HFFc6 (cell line): Measurements from ENCODE around the gene ALG9. TPM values are rescaled to one million over a fixed set of nuclear protein-coding genes. Genes with fewer than 3 reads are reported as not detected.
A peak's percentile ranks its signal among the peaks of the same experiment; 100 is the strongest.
"Not testable (repeated sequence)": the region's sequence is repeated elsewhere in the genome, so short reads cannot be mapped to it uniquely, and the experiment has no call there.

Experiments used
- DNase-seq: peaks from one replicate; pipeline ENCODE4 v3.0.0-alpha.2; 2018
- H3K27ac Mint-ChIP-seq: 2 replicates; pipeline ENCODE4 v1.8.0; 2020; ENCODE audit warnings: mild to moderate bottlenecking, mixed read lengths
- H3K27me3 Mint-ChIP-seq: 2 replicates; pipeline ENCODE4 v1.8.0; 2021; ENCODE audit warnings: mild to moderate bottlenecking, moderate library complexity, mixed read lengths; ENCODE audit not compliant: insufficient read depth
- H3K36me3 Mint-ChIP-seq: 2 replicates; pipeline ENCODE4 v1.8.0; 2021; ENCODE audit warnings: low read depth, mixed read lengths
- H3K4me1 Mint-ChIP-seq: 2 replicates; pipeline ENCODE4 v1.8.0; 2020; ENCODE audit warnings: low read depth, mixed read lengths
- H3K4me3 Mint-ChIP-seq: 2 replicates; pipeline ENCODE4 v1.8.0; 2020; ENCODE audit warnings: mild to moderate bottlenecking, moderate library complexity, mixed read lengths
- H3K9me3 Mint-ChIP-seq: 2 replicates; pipeline ENCODE4 v1.8.0; 2020; ENCODE audit warnings: mild to moderate bottlenecking, mixed read lengths
- CTCF ChIP-seq: fragments of 200-600 bp; sonication (generic); IDR thresholded peaks from 2 replicates; pipeline ENCODE4 v1.5.0; 2021; ENCODE audit warnings: antibody characterized with exemption, mild to moderate bottlenecking
- total RNA-seq, 6 experiments: library from RNA; stranded (reverse); fragmentation: NEBNext Ultra II Directional; extraction: Animal tissue kit (Norgen Biotek cat#: 25700); gene quantifications; 2 replicates in 1 of 6; 3 replicates in 5 of 6; pipeline ENCODE4 v1.2.3, GENCODE V29; 2021

The ALG9 gene
- total RNA-seq, 6 experiments from 2014 or later: 31.1 to 44.2 (median 36.5) TPM

GRCh38 chr11:111785886-111786412 is 85.4 kb downstream of the ALG9 start:
- no peak overlapping the region for H3K27ac Mint-ChIP-seq
- no peaks in the 10 kb centered on the region for H3K9me3 Mint-ChIP-seq
- H3K36me3 Mint-ChIP-seq: no peaks in the 10 kb centered on the region
- H3K4me3 Mint-ChIP-seq: no peak overlapping the region
- H3K4me1 Mint-ChIP-seq: no peaks in the 10 kb centered on the region
- no peak for DNase-seq
- no peak for TF ChIP-seq CTCF
- H3K27me3 Mint-ChIP-seq: no peaks in the 10 kb centered on the region

- Mint-ChIP-seq H3K4me3 (no peak overlapping the region), H3K9me3 (no peaks in the 10 kb centered on the region), H3K27ac (no peak overlapping the region)
Measured at GRCh38 chr11:111785076-111785475, 86.3 kb downstream of the ALG9 start.

GRCh38 chr11:111784311-111784710 is 87.1 kb downstream of the ALG9 start:
- H3K36me3 Mint-ChIP-seq, H3K9me3 Mint-ChIP-seq, H3K4me1 Mint-ChIP-seq, H3K4me3 Mint-ChIP-seq, H3K27ac Mint-ChIP-seq, H3K27me3 Mint-ChIP-seq, DNase-seq: not testable (repeated sequence)

More at GRCh38 chr11:111785076-111785475, 86.3 kb downstream of the ALG9 start:
- TF ChIP-seq CTCF: no peak
- no peaks in the 10 kb centered on the region for H3K36me3 Mint-ChIP-seq
- no peaks in the 10 kb centered on the region for H3K27me3 Mint-ChIP-seq
- no peaks in the 10 kb centered on the region for H3K4me1 Mint-ChIP-seq
- DNase-seq: no peak

- H3K27ac Mint-ChIP-seq: no peak overlapping the region
- no peak for DNase-seq
- H3K27me3 Mint-ChIP-seq: no peaks in the 10 kb centered on the region
- H3K4me1 Mint-ChIP-seq: peaks cover 9% of the 10 kb centered on the region
- H3K4me3 Mint-ChIP-seq: no peak overlapping the region
- no peaks in the 10 kb centered on the region for H3K9me3 Mint-ChIP-seq
- no peaks in the 10 kb centered on the region for H3K36me3 Mint-ChIP-seq
- no peak for TF ChIP-seq CTCF
Measured at GRCh38 chr11:111782109-111782741, 89.2 kb downstream of the ALG9 start.

- Mint-ChIP-seq H3K27me3 (no peaks in the 10 kb centered on the region), H3K36me3 (no peaks in the 10 kb centered on the region), H3K9me3 (no peaks in the 10 kb centered on the region), H3K4me1 (peaks cover 10% of the 10 kb centered on the region), H3K27ac (no peak overlapping the region), H3K4me3 (no peak overlapping the region)
- no peak for TF ChIP-seq CTCF
- no peak for DNase-seq
Measured at GRCh38 chr11:111779118-111779517, 92.3 kb downstream of the ALG9 start.

- no peaks in the 10 kb centered on the region for H3K36me3 Mint-ChIP-seq
Measured at GRCh38 chr11:111778047-111778558, 93.3 kb downstream of the ALG9 start.

More at GRCh38 chr11:111778047-111778558, 93.3 kb downstream of the ALG9 start:
- Mint-ChIP-seq H3K27ac (peak overlapping the region; percentile 11; the same call in 1 of the 2 replicates), H3K4me1 (peaks cover 10% of the 10 kb centered on the region), H3K4me3 (no peak overlapping the region), H3K27me3 (no peaks in the 10 kb centered on the region), H3K9me3 (no peaks in the 10 kb centered on the region)
- no peak for DNase-seq
- TF ChIP-seq CTCF: no peak
